ENCODE data around the gene DCLRE1C. TPM values are rescaled to one million over a fixed set of nuclear protein-coding genes. Genes with fewer than 3 reads are reported as not detected.
"Not testable (repeated sequence)": the region's sequence is repeated elsewhere in the genome, so short reads cannot be mapped to it uniquely, and the experiment has no call there.

The DCLRE1C gene
- total RNA-seq, 1 donor from 2014 or later, result 5.5 TPM

DNA sequence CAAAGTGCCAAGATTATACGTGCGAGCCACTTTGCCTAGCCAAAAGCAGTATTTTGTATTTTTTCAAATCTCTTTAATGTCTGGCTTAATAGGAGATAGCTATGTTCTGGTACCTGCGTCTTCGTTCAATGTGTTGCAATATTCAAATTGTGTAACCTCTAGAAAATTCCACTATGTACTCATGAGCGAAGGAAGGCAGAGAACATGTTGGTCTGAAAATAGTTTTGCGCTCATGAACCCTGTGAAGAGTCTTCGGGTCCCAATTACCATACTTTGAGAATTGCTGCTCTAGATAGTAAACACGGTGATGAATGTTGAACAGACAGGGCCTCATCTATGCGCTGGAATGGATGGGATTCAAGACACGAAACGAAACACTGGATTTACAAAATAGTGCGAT, 78.0 kb downstream of the DCLRE1C start:
- TF ChIP-seq CTCF (IDR thresholded peaks at IDR 0.05; ENCODE audit: unreplicated experiment), result no peak
- no peak for DNase-seq (ENCODE audit: low spot score)
- Mint-ChIP-seq H3K4me3 (ENCODE audit: unreplicated experiment) (peak overlapping the region; percentile 73), H3K9me3 (ENCODE audit: unreplicated experiment) (no peaks in the 10 kb centered on the region), H3K36me3 (ENCODE audit: low read depth, unreplicated experiment) (no peaks in the 10 kb centered on the region), H3K4me1 (ENCODE audit: unreplicated experiment) (peaks cover 21% of the 10 kb centered on the region), H3K27me3 (ENCODE audit: unreplicated experiment) (peaks cover 13% of the 10 kb centered on the region), H3K27ac (ENCODE audit: unreplicated experiment) (peak overlapping the region; percentile 59)

DNA sequence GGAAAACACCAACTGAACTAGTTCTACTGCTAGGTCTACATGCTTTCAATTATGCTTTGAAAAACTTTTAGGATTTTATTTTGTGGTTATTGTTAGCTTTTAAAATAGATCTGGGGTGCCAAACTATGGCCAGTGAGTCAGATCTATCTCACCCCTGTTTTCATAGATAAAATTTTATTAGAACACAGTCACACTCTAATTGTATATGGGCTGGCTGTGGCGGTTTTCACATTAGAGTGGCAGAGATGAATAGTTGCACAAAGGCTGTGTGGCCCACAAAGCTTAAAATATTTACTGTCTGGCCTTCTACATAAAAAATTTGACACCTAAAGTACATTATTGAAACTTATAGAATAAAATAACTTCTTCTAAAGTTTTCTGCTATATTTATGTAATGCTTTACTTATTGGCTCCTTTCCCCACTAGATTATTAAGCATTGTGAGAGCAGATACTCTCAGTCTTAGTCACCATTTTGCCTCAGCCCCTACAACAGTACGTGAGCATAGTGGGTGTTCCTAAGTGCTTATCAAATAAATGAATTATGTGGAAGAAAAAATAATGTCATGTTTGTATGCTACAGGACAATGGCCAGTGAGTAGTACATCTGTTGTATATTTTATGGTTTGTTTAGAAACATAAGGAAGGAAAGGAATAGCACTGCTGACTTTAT, 80.7 kb downstream of the DCLRE1C start:
- Mint-ChIP-seq H3K36me3 (ENCODE audit: low read depth, unreplicated experiment) (peaks cover 4% of the 10 kb centered on the region), H3K4me3 (ENCODE audit: unreplicated experiment) (no peak overlapping the region), H3K27me3 (ENCODE audit: unreplicated experiment) (peaks cover 9% of the 10 kb centered on the region), H3K27ac (ENCODE audit: unreplicated experiment) (no peak overlapping the region), H3K9me3 (ENCODE audit: unreplicated experiment) (no peaks in the 10 kb centered on the region), H3K4me1 (ENCODE audit: unreplicated experiment) (peaks cover 16% of the 10 kb centered on the region)
- no peak for TF ChIP-seq CTCF (IDR thresholded peaks at IDR 0.05; ENCODE audit: unreplicated experiment)
- DNase-seq (ENCODE audit: low spot score), result no peak

DNA sequence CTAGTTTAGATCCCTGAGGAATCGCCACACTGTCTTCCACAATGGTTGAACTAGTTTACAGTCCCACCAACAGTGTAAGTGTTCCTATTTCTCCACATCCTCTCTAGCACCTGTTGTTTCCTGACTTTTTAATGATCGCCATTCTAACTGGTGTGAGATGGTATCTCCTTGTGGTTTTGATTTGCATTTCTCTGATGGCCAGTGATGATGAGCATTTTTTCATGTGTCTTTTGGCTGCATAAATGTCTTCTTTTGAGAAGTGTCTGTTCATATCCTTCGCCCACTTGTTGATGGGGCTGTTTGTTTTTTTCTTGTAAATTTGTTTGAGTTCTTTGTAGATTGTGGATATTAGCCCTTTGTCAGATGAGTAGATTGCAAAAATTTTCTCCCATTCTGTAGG, 89.0 kb downstream of the DCLRE1C start:
- not testable (repeated sequence) for H3K27me3 Mint-ChIP-seq (ENCODE audit: unreplicated experiment); H3K4me1 Mint-ChIP-seq (ENCODE audit: unreplicated experiment); H3K9me3 Mint-ChIP-seq (ENCODE audit: unreplicated experiment); H3K27ac Mint-ChIP-seq (ENCODE audit: unreplicated experiment); H3K4me3 Mint-ChIP-seq (ENCODE audit: unreplicated experiment); DNase-seq (ENCODE audit: low spot score)
- peaks cover 19% of the 10 kb centered on the region for H3K36me3 Mint-ChIP-seq (ENCODE audit: low read depth, unreplicated experiment)

GRCh38 chr10:14864466-14864865, 89.4 kb downstream of the DCLRE1C start:
- DNase-seq (ENCODE audit: low spot score), result not testable (repeated sequence)

GRCh38 chr10:14860791-14861190, 93.1 kb downstream of the DCLRE1C start:
- no peak overlapping the region for H3K27ac Mint-ChIP-seq (ENCODE audit: unreplicated experiment)
- no peak overlapping the region for H3K4me3 Mint-ChIP-seq (ENCODE audit: unreplicated experiment)
- H3K36me3 Mint-ChIP-seq (ENCODE audit: low read depth, unreplicated experiment), result peaks cover 22% of the 10 kb centered on the region
- H3K4me1 Mint-ChIP-seq (ENCODE audit: unreplicated experiment), result no peaks in the 10 kb centered on the region
- peaks cover 2% of the 10 kb centered on the region for H3K27me3 Mint-ChIP-seq (ENCODE audit: unreplicated experiment)
- H3K9me3 Mint-ChIP-seq (ENCODE audit: unreplicated experiment), result no peaks in the 10 kb centered on the region
- no peak for DNase-seq (ENCODE audit: low spot score)
- no peak for TF ChIP-seq CTCF (IDR thresholded peaks at IDR 0.05; ENCODE audit: unreplicated experiment)

More at GRCh38 chr10:14864466-14864865, 89.4 kb downstream of the DCLRE1C start:
- H3K36me3 Mint-ChIP-seq (ENCODE audit: low read depth, unreplicated experiment), result peaks cover 16% of the 10 kb centered on the region
- not testable (repeated sequence) for H3K4me1 Mint-ChIP-seq (ENCODE audit: unreplicated experiment); H3K4me3 Mint-ChIP-seq (ENCODE audit: unreplicated experiment); H3K9me3 Mint-ChIP-seq (ENCODE audit: unreplicated experiment); H3K27ac Mint-ChIP-seq (ENCODE audit: unreplicated experiment); H3K27me3 Mint-ChIP-seq (ENCODE audit: unreplicated experiment)

- no peak for TF ChIP-seq CTCF (IDR thresholded peaks at IDR 0.05; ENCODE audit: unreplicated experiment)
- Mint-ChIP-seq H3K27me3 (ENCODE audit: unreplicated experiment) (peaks cover 2% of the 10 kb centered on the region), H3K27ac (ENCODE audit: unreplicated experiment) (no peak overlapping the region), H3K4me3 (ENCODE audit: unreplicated experiment) (no peak overlapping the region), H3K4me1 (ENCODE audit: unreplicated experiment) (no peaks in the 10 kb centered on the region), H3K36me3 (ENCODE audit: low read depth, unreplicated experiment) (peaks cover 22% of the 10 kb centered on the region), H3K9me3 (ENCODE audit: unreplicated experiment) (no peaks in the 10 kb centered on the region)
- no peak for DNase-seq (ENCODE audit: low spot score)
Measured at GRCh38 chr10:14859775-14860174, 94.1 kb downstream of the DCLRE1C start.

All from endothelial cell (in vitro differentiated cells).